Body of pancreas (tissue), 4 donors: ENCODE data around the gene ZNF891.

Experiments used
- POLR2A ChIP-seq, 3 donors: fragments of 450-650 bp; IDR thresholded peaks; one replicate each; pipeline ENCODE4 v1.6.1; 2016; ENCODE audit warnings: antibody characterized with exemption in 3 of 3, mild to moderate bottlenecking in 2 of 3
- TF ChIP-seq, protein P1 (sequence below), 7 experiments: fragments of 450-650 bp in 4 of 7; fragments of 200-600 bp in 3 of 7; sonication (generic) in 3 of 7; IDR thresholded peaks; one replicate each; pipeline ENCODE4 v1.5.1; 2016 to 2019; ENCODE audit warnings: antibody characterized with exemption in 7 of 7

DNA sequence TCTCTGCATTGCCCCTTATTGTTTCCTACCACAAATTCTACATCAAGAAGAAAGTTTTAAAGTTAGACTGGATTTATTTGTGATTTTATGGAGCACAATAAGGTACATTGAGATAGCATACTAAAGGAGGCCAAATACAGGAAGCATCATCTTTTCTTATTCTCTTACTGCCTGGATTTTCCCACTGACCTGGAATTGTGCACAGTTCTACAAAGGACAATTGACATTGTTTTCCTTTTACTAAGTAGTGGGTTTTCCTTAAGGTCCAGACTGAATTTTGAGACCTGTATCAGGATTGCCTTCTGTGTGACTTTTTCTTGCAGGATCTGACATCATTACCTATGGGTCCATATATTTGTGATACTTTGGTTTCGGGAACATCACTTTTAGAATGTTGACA lies 68.1 kb downstream of the ZNF891 start:
- TF ChIP-seq, protein P1, sequence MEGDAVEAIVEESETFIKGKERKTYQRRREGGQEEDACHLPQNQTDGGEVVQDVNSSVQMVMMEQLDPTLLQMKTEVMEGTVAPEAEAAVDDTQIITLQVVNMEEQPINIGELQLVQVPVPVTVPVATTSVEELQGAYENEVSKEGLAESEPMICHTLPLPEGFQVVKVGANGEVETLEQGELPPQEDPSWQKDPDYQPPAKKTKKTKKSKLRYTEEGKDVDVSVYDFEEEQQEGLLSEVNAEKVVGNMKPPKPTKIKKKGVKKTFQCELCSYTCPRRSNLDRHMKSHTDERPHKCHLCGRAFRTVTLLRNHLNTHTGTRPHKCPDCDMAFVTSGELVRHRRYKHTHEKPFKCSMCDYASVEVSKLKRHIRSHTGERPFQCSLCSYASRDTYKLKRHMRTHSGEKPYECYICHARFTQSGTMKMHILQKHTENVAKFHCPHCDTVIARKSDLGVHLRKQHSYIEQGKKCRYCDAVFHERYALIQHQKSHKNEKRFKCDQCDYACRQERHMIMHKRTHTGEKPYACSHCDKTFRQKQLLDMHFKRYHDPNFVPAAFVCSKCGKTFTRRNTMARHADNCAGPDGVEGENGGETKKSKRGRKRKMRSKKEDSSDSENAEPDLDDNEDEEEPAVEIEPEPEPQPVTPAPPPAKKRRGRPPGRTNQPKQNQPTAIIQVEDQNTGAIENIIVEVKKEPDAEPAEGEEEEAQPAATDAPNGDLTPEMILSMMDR (IDR thresholded peaks at IDR 0.05) = no peak
- TF ChIP-seq POLR2A (IDR thresholded peaks at IDR 0.05) = no peak
